Measurements from ENCODE around the gene AKAP8L. TPM values are rescaled to one million over a fixed set of nuclear protein-coding genes. Genes with fewer than 3 reads are reported as not detected.

AKAP8L gene
- total RNA-seq, 1 donor = 61.3 TPM

DNA sequence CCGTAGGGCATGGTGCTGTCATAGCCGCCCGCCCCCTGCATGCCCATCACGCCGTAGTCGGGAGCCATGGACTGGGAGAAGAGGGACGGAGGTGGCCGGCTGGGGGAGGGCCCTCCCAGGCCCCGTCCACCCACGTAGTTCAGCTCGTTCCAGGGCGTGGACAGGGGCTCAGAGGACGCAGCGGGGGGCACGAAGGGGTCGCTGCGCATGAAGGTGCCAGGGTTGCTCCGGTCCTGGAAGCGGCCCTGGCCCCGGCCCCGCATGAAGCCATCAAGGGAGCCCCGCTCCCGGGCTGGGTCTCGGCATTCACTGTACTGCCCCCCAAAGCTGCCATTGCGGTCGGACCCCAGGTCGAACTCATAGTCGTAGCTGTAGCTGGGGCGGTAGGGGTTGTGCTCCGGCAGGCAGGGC lies 45.9 kb downstream of the AKAP8L start:
- TF ChIP-seq, protein P1, sequence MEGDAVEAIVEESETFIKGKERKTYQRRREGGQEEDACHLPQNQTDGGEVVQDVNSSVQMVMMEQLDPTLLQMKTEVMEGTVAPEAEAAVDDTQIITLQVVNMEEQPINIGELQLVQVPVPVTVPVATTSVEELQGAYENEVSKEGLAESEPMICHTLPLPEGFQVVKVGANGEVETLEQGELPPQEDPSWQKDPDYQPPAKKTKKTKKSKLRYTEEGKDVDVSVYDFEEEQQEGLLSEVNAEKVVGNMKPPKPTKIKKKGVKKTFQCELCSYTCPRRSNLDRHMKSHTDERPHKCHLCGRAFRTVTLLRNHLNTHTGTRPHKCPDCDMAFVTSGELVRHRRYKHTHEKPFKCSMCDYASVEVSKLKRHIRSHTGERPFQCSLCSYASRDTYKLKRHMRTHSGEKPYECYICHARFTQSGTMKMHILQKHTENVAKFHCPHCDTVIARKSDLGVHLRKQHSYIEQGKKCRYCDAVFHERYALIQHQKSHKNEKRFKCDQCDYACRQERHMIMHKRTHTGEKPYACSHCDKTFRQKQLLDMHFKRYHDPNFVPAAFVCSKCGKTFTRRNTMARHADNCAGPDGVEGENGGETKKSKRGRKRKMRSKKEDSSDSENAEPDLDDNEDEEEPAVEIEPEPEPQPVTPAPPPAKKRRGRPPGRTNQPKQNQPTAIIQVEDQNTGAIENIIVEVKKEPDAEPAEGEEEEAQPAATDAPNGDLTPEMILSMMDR (IDR thresholded peaks at IDR 0.05; ENCODE audit: insufficient read depth, low read depth, low read length) = no peak
- no peak for DNase-seq (ENCODE audit: low read depth)
- no peak overlapping the region for H3K4me3 ChIP-seq (ENCODE audit: low read depth, low read length)

- no peak for DNase-seq (ENCODE audit: low read depth)
- TF ChIP-seq, protein P1 (IDR thresholded peaks at IDR 0.05; ENCODE audit: insufficient read depth, low read depth, low read length) = no peak
- no peak overlapping the region for H3K4me3 ChIP-seq (ENCODE audit: low read depth, low read length)
Observed at GRCh38 chr19:15372470-15372869, 46.3 kb downstream of the AKAP8L start.

GRCh38 chr19:15371786-15372380 lies 46.9 kb downstream of the AKAP8L start:
- H3K4me3 ChIP-seq (ENCODE audit: low read depth, low read length) = no peak overlapping the region
- no peak for DNase-seq (ENCODE audit: low read depth)
- TF ChIP-seq, protein P1 (IDR thresholded peaks at IDR 0.05; ENCODE audit: insufficient read depth, low read depth, low read length) = no peak

- no peak for DNase-seq (ENCODE audit: low read depth)
- TF ChIP-seq, protein P1 (IDR thresholded peaks at IDR 0.05; ENCODE audit: insufficient read depth, low read depth, low read length) = no peak
- H3K4me3 ChIP-seq (ENCODE audit: low read depth, low read length) = no peak overlapping the region
Observed at GRCh38 chr19:15371119-15371518, 47.7 kb downstream of the AKAP8L start.

DNA sequence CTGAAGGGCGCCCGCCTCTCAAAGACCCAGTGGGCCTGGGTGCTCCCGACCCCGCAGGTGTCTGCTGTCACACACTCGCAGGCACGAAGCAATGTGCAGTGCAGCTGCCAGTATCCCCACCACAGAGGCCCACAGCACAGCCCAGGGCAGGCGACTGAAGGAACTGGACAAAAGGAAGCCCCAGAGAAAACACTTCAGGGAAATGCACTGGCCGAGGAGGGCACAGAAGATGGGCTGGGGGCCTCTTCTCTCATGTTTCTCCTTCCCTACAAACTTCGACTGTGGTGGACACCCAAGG lies 49.2 kb downstream of the AKAP8L start:
- TF ChIP-seq, protein P1 (IDR thresholded peaks at IDR 0.05; ENCODE audit: insufficient read depth, low read depth, low read length) = no peak
- DNase-seq (ENCODE audit: low read depth) = no peak
- H3K4me3 ChIP-seq (ENCODE audit: low read depth, low read length) = no peak overlapping the region

- no peak overlapping the region for H3K4me3 ChIP-seq (ENCODE audit: low read depth, low read length)
- no peak for DNase-seq (ENCODE audit: low read depth)
- TF ChIP-seq, protein P1 (IDR thresholded peaks at IDR 0.05; ENCODE audit: insufficient read depth, low read depth, low read length) = no peak
Observed at GRCh38 chr19:15368798-15369593, 49.8 kb downstream of the AKAP8L start.

Data from fibroblast of villous mesenchyme (primary cell).